Measurements from ENCODE around the gene ACE.

Gene ACE

GRCh38 chr17:63476854-63477479 lies at the start of gene ACE:
Gene ACE (plus strand): TSS chr17:63477061. CDS start chr17:63477095, 34 bp downstream.
- DNase-seq (ENCODE audit: low read depth): peak; percentile 12

GRCh38 chr17:63429766-63430165 lies 47.1 kb upstream of the ACE start:
- no peak for DNase-seq (ENCODE audit: low read depth)

DNA sequence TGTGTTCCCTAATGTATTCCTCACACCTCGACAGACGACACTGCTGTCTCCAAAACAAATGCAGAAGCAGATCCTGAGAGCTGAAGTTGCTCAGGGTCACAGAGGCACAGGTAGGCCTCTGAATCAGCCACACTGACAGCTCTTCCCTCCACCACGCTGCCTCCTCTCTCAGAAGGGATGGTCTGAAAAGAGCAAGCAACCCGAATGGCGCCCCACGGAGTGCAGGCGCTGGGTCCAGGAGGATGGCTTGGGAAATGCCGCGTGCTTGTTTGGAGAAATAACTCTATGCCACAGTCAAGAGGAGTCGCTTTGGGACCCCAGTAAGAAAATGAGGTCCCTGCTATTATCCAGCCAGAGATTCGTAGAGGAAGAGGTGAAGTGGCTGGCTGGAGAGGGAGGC lies 46.6 kb upstream of the ACE start:
- DNase-seq (ENCODE audit: low read depth): no peak

GRCh38 chr17:63431618-63431938 lies 45.3 kb upstream of the ACE start:
- DNase-seq (ENCODE audit: low read depth): no peak

- no peak for DNase-seq (ENCODE audit: low read depth)
These were observed 44.7 kb upstream of the ACE start for GRCh38 chr17:63431939-63432804.

DNA sequence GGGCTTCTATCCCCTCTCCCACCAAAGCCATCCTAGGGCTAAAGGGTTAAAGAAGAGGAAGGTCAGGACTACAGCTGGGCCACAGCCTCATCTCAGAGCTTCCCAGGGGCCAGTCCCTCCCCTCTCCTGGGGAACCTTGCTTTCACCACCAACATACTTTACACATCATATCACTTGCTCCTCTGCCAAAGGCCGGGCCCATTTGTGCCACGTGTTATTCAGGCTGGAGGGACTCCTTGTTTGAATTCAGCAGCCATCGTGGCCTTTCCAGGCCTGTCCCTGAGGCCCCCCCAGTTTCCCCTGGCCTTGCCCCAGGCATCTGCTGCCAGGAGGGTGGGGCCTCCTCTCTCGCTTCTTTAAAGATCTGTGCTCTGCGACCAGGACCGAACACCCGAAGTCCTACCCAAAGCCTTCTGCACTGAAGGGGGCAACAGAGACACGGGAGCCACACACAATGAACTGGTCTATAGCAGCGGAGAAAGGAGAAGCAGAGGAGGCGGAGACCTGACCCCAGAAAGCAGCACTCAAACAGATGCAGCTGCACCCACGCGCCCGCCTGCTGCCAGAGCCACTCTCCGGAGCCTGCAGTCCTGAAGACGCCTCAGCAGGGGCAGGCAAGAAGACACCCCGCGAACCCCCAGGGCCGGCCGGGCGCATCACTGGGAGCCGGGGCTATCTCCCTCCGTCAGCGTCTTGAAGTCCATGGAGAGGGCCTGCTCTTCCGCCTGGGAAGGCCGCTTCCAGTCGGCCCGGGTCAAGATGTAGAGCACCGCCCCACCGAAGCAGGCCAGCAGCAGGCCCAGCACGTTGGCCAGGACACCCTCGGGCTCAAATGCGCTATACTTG lies 42.9 kb upstream of the ACE start:
- DNase-seq (ENCODE audit: low read depth): no peak

DNA sequence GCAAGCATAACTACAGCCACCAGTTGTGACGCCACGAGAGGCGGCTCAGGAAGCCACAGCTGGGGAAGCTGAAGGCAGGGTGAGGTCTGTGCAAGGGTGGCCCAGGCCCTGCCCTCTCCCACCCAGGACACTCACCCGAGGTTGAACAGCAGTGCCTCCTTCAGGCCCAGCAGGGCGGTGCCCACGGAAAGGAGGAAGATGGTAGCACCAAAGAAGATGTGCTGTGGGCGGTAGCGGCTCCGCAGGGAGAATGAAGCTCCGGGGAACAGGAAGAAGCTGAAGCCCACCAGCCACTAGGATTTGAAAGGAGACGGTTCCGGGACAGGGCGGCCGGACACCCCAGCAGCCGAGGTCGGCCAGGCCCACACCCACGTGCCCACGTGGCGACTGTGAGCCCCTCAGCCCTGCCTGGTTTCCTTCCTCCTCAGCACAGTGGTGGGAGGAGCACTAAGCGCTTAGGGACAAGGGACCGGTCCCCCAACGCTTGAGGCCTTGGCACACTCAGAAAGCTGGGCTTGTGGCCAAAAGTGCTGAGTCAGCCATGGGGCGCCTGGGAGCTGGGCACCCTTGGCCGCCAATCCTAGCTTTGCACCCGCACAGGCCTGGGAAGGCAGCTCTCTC lies 41.8 kb upstream of the ACE start:
- DNase-seq (ENCODE audit: low read depth): no peak

DNA sequence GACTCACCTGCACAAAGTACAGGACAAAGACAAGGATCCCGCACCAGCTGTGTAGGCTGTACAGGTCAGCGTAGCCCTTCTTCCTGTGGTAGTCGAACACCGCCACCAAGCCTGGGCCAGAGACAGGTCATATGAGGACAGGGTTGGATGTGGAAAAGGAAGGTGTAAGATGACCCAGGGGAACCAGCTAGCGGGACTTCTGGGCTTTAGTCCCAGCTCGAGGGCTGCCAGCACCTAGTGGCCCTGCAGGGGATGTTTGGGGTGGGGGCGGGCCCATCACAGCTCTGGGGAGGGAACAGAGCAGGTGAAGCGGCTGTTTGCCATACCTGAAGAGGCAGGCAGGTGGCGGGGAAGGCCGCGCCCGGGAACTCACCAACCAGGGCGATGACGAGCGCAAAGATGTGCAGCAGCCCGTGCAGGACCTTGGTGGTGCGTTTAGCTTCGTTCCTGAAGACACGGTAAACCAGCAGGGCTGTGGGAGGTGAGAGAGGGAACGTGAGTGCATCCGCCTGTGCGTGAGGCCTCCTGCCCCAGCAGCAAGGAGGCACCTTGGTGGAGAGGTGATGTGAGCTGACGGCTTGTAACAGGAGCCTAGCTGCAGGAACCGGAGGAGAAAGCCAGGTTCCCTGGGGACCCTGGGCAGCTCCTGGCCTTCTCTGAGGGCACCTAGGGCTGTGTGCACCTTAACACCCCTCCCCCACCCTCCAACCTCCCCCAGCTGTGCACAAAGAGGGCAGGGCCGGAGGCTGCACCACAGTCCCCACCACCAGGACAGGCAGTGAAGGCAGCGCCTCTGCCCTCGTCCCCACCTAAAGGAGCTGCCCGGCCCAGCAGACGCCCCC lies 41.0 kb upstream of the ACE start:
- no peak for DNase-seq (ENCODE audit: low read depth)

GRCh38 chr17:63436523-63437110 lies 40.2 kb upstream of the ACE start:
- no peak for DNase-seq (ENCODE audit: low read depth)

GRCh38 chr17:63437287-63438091 lies 39.4 kb upstream of the ACE start:
- DNase-seq (ENCODE audit: low read depth): no peak

DNA sequence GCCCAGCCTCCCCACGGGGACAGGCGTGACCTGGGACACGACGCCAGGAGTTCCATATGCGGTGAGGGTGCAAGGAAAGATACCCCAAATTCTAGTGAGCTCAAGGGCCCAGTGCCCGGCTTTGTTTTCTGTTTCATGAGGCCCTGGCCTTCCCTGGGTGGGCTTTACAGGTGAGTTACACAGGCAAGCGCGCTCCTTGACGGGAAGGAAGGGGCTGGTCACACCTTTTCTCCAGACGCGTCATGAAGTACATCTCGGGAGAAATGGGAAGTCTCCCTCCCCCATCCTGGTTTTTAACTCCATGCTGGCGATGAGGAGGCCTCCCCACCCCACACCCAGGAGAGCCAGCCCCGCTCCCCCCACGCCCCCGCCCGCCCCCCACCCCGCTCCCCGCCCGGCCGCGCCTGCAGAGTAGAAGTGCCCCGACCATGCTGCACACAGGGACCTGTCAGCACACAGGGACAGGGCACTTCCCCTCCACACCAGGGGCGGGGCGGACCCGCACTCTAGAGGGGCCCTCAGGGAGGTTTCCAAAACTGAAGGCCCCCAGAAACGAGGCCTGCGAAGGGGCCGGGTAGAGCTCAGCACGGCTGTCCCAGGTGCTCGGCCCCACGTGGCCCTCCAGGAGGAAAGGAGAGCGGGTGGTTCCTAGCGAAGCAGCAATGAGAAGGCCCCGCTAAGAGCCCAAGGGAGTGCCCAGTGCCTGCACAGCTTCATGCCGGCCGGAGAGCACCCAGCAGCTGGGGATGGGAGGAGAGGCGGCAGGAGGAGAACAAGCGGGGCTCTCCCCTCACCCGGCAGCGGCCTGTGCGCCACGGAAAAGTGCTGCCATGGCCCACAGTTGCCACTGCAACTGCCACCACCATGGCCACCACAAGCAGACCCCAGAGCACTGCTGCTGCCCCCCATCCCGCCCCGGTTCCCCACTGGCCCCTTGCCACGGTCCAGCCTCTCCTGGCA lies 38.5 kb upstream of the ACE start:
- DNase-seq (ENCODE audit: low read depth): no peak

- DNase-seq (ENCODE audit: low read depth): no peak
These were observed 37.2 kb upstream of the ACE start for GRCh38 chr17:63439687-63440086.

- DNase-seq (ENCODE audit: low read depth): no peak
These were observed 36.6 kb upstream of the ACE start for GRCh38 chr17:63440127-63440769.

DNA sequence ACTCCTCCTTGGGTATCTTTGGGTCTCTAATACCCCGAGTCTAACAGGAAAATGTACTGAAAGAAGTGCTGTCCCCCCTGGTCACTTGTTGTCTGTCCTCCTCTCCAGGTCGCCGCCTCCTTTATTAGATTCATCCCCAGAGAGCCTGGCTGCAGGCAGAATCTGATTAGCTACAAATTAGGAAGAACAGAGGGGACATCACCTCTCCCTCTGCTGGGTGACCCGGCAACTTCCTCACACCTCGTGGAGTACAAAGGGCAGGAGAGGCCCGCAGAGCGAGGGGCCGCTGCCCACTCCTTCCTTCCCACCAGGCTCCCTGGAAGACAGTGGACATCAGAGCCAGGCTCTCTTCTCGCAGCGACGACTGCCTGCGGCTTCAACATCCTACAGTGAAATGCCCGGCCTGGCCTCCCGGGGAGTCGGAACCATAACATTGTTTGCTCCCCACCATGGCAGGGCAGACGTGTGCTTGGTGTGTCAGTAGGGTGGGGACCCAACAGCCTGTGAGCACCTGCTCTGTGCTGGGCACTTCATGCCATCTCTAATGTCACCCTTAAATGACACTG lies 36.0 kb upstream of the ACE start:
- DNase-seq (ENCODE audit: low read depth): no peak

DNA sequence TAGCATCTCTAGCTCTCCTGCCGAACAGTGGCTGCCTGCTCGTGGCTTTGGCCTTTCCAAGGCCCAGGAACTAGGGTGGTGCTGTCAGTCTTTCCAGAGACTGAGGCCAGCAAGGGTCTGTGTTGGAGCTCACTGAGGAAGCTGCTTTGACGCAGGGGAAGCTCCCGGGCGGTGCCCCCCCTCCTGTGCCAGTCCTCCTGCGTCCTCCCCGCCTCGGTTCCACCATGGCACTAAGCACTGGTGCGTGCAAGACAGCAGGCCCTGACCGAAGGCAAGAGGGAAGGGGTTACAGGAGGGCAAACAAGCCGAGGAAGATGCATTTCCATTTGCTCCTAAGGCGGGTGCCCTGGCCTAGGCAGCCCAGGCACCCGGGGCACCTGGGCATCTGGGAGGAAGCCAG lies 35.2 kb upstream of the ACE start:
- DNase-seq (ENCODE audit: low read depth): no peak

- no peak for DNase-seq (ENCODE audit: low read depth)
These were observed 34.8 kb upstream of the ACE start for GRCh38 chr17:63442074-63442473.

- no peak for DNase-seq (ENCODE audit: low read depth)
These were observed 34.3 kb upstream of the ACE start for GRCh38 chr17:63442549-63443035.

DNA sequence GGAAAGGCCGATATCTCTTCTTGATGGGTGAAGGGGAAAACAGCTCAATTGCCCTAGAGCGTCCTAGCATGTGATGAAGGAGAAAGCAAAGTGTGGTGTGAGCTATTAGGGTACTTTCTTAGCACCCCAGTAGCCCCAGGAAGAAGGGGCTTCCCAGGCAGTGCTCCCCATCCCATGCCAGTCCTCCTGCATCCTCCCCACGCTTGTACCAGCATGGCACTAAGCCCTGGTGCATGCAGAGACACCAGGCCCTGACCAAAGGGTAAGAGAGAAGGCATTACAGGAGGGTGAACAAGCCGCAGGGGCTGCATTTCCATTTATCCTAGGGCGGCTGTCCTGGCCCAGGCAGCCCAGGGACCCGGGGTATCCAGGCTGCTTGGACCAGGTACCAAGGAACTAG lies 33.8 kb upstream of the ACE start:
- DNase-seq (ENCODE audit: low read depth): no peak

Measured in activated T-cell treated with anti-CD3 and anti-CD28 coated beads for 1 hour (primary cell).